Stimulated activated CD8-positive, alpha-beta memory T cell treated with anti-CD3 and anti-CD28 coated beads, Interleukin-15, amount 100 ng/mL, for 4 hours (primary cell): Measurements from ENCODE around the gene USP31.

Experiments used
- DNase-seq, 2 donors: peaks; one replicate each; pipeline ENCODE4 v3.0.0-alpha.2; 2020; ENCODE audit warnings: low read depth in 2 of 2

The USP31 gene

GRCh38 chr16:23149267-23149992, at the start of gene USP31:
TSS of gene USP31 (minus strand) at chr16:23149452. CDS start at chr16:23149270, 182 bp downstream.
- DNase-seq, result peak; percentile 79 to 80

- no peak for DNase-seq
These were observed 47.3 kb upstream of the USP31 start for GRCh38 chr16:23196539-23196938.

- no peak for DNase-seq
These were observed 46.2 kb upstream of the USP31 start for GRCh38 chr16:23195366-23195978.

- DNase-seq, result no peak
These were observed 45.4 kb upstream of the USP31 start for GRCh38 chr16:23194497-23195221.

- no peak for DNase-seq
These were observed 39.7 kb upstream of the USP31 start for GRCh38 chr16:23188911-23189310.

GRCh38 chr16:23187341-23187740, 38.1 kb upstream of the USP31 start:
- DNase-seq, result no peak

GRCh38 chr16:23186171-23186570, 36.9 kb upstream of the USP31 start:
- no peak for DNase-seq

- no peak for DNase-seq
These were observed 36.4 kb upstream of the USP31 start for GRCh38 chr16:23185656-23186055.

GRCh38 chr16:23183543-23183862, 34.3 kb upstream of the USP31 start:
- no peak for DNase-seq

GRCh38 chr16:23182679-23183542, 33.7 kb upstream of the USP31 start, which contains the start of gene SCNN1G:
TSS of gene SCNN1G (plus strand) at chr16:23182745. CDS start at chr16:23186272, 3,527 bp downstream.
- DNase-seq, result no peak

GRCh38 chr16:23182206-23182678, 33.0 kb upstream of the USP31 start:
- peak; percentile 19 to 21 for DNase-seq

- no peak for DNase-seq
These were observed 32.3 kb upstream of the USP31 start for GRCh38 chr16:23181506-23181905.

GRCh38 chr16:23175651-23176050, 26.4 kb upstream of the USP31 start:
- no peak for DNase-seq

GRCh38 chr16:23174622-23175021, 25.4 kb upstream of the USP31 start:
- DNase-seq, result no peak

- no peak for DNase-seq
These were observed 23.7 kb upstream of the USP31 start for GRCh38 chr16:23172994-23173393.

GRCh38 chr16:23172583-23172982, 23.3 kb upstream of the USP31 start:
- DNase-seq, result no peak

GRCh38 chr16:23164736-23165135, 15.5 kb upstream of the USP31 start:
- no peak for DNase-seq

- no peak for DNase-seq
These were observed 14.7 kb upstream of the USP31 start for GRCh38 chr16:23163921-23164320.

- no peak for DNase-seq
These were observed 11.3 kb upstream of the USP31 start for GRCh38 chr16:23160574-23160973.

GRCh38 chr16:23160082-23160481, 10.8 kb upstream of the USP31 start:
- DNase-seq, result no peak

- no peak for DNase-seq
These were observed 8.9 kb upstream of the USP31 start for GRCh38 chr16:23158114-23158513.

GRCh38 chr16:23156946-23157460, 7.8 kb upstream of the USP31 start:
- no peak for DNase-seq
